CD4-positive, alpha-beta memory T cell (primary cell): Measurements from ENCODE around the gene LRFN2. TPM values are rescaled to one million over a fixed set of nuclear protein-coding genes. Genes with fewer than 3 reads are reported as not detected.

ENCODE experiments used
- CTCF ChIA-PET: fragments of 350-600 bp; sonication (Branson Sonifier 250); formaldehyde crosslinking; loops from one replicate; lab custom pipeline; 2021; ENCODE audit warnings: inconsistent platforms; ENCODE audit not compliant: partially characterized antibody; lab: Charles Lee
- POLR2A ChIA-PET: fragments of 350-600 bp; sonication (Branson Sonifier 250); formaldehyde crosslinking; loops from one replicate; lab custom pipeline; 2021; ENCODE audit not compliant: partially characterized antibody; lab: Charles Lee
- DNase-seq, 5 donors: peaks; one replicate each; pipeline versions ENCODE4 v3.0.0 to v3.0.0-alpha.2; 2020 to 2022; ENCODE audit warnings: mixed read lengths in 1 of 5
- H3K27ac ChIP-seq: one replicate; pipeline ENCODE4 v1.7.0; 2013; ENCODE audit warnings: low read depth, low read length
- H3K27me3 ChIP-seq: 2 replicates; pipeline ENCODE4 v1.7.0; 2013; ENCODE audit warnings: mild to moderate bottlenecking, low read length, moderate library complexity; ENCODE audit not compliant: insufficient read depth
- H3K36me3 ChIP-seq: 2 replicates; pipeline ENCODE4 v1.7.0; 2013; ENCODE audit warnings: mild to moderate bottlenecking, low read length, moderate library complexity; ENCODE audit not compliant: insufficient read depth
- H3K4me1 ChIP-seq: 2 replicates; pipeline ENCODE4 v1.7.0; 2013; ENCODE audit warnings: mild to moderate bottlenecking, low read length, moderate library complexity; ENCODE audit not compliant: insufficient read depth
- H3K4me3 ChIP-seq, 2 donors: one replicate each; pipeline ENCODE4 v1.7.0; 2013; ENCODE audit warnings: low read length in 2 of 2, mild to moderate bottlenecking in 1 of 2
- H3K9me3 ChIP-seq, 2 donors: one replicate each; pipeline ENCODE4 v1.7.0; 2013; ENCODE audit warnings: low read length in 2 of 2, control low read depth in 1 of 2; ENCODE audit not compliant: control insufficient read depth in 1 of 2
- H3K27ac Mint-ChIP-seq, 7 donors: one replicate each; pipeline ENCODE4 v1.8.0; 2020 to 2021; ENCODE audit warnings: mixed read lengths in 7 of 7, mild to moderate bottlenecking in 6 of 7, inconsistent platforms in 3 of 7, moderate library complexity in 3 of 7
- H3K27me3 Mint-ChIP-seq, 2 donors: one replicate each; pipeline ENCODE4 v1.8.0; 2020 to 2021; ENCODE audit warnings: mixed read lengths in 2 of 2
- H3K36me3 Mint-ChIP-seq, 2 donors: one replicate each; pipeline ENCODE4 v1.8.0; 2020 to 2021; ENCODE audit warnings: mixed read lengths in 2 of 2, inconsistent platforms in 1 of 2, mild to moderate bottlenecking in 1 of 2
- H3K4me1 Mint-ChIP-seq, 4 donors: one replicate each; pipeline ENCODE4 v1.8.0; 2020 to 2021; ENCODE audit warnings: mixed read lengths in 4 of 4, mild to moderate bottlenecking in 1 of 4
- H3K4me3 Mint-ChIP-seq, 8 donors: one replicate each; pipeline ENCODE4 v1.8.0; 2020 to 2021; ENCODE audit warnings: mixed read lengths in 8 of 8, mild to moderate bottlenecking in 7 of 8, moderate library complexity in 6 of 8, inconsistent platforms in 3 of 8
- H3K9me3 Mint-ChIP-seq, 8 donors: one replicate each; pipeline ENCODE4 v1.8.0; 2020 to 2021; ENCODE audit warnings: mixed read lengths in 8 of 8, mild to moderate bottlenecking in 5 of 8, inconsistent platforms in 3 of 8, moderate library complexity in 1 of 8
- intact Hi-C: fragments of 100-400 bp; cut with micrococcal nuclease; formaldehyde crosslinking; loops from one replicate; pipeline ENCODE4 v1.15.1; 2023
- polyA plus RNA-seq, 2 donors: library from polyadenylated mRNA; unstranded; fragments of 300-500 nt; fragmentation: Illumina TruSeq; gene quantifications; one replicate each; pipeline ENCODE4 v1.2.3, GENCODE V29; 2021
- total RNA-seq, 2 experiments: library from RNA; stranded (reverse); gene quantifications; one replicate each; pipeline ENCODE4 v1.2.3, GENCODE V29; 2021

Gene LRFN2
- total and polyA plus RNA-seq, 4 experiments from 2014 or later: 0.17 TPM; not detected in 3

DNA sequence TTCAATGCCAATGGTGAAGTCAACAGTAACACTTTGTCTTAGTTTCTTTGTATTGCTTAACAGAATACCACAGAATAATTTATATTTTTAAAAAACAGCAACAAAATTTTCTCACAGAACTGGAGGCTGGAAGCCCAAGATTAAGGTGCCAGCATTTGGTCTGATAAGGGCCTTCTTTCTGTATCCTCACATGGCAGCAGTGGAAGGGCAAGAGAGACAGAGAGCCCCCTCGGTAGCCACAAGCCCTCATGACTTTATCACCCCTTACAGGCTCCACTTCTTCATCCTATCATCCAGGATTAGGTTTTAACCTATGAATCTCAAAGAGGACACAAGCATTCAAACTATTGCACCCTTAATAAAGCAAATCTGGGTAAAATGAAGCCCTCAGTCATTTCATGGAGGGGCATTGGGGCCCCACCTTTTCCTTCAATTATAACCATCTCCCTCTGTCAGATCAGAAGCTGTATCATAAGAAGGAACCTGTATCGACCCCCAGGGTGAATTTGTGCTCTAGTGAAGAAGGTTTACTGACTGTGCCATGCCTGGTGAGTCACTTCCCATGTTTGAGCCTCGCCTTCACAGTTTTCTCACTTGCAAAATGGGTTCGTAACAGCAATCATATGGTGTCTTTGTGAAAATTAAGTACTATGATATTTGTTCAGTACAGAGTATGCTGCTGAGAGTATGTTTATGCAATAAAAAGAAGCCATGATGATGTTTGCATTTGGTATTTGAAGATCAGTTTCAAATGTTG, 178.2 kb downstream of the LRFN2 start:
- H3K9me3 ChIP-seq: no peaks in the 10 kb centered on the region
- H3K36me3 ChIP-seq: no peaks in the 10 kb centered on the region
- no peak overlapping the region for H3K4me3 ChIP-seq
- POLR2A ChIA-PET: no interaction called here
- H3K27ac ChIP-seq: no peak overlapping the region
- DNase-seq: no peak
- H3K27me3 Mint-ChIP-seq: peaks cover 0 to 4% of the 10 kb centered on the region in 2 donors
- no peaks in the 10 kb centered on the region for H3K36me3 Mint-ChIP-seq
- no peaks in the 10 kb centered on the region for H3K9me3 Mint-ChIP-seq
- H3K4me1 ChIP-seq: no peaks in the 10 kb centered on the region
- intact Hi-C loops: no loop called here
- H3K4me3 Mint-ChIP-seq: no peak overlapping the region
- H3K4me1 Mint-ChIP-seq: no peaks in the 10 kb centered on the region
- CTCF ChIA-PET: no interaction called here
- no peaks in the 10 kb centered on the region for H3K27me3 ChIP-seq
- H3K27ac Mint-ChIP-seq: no peak overlapping the region

DNA sequence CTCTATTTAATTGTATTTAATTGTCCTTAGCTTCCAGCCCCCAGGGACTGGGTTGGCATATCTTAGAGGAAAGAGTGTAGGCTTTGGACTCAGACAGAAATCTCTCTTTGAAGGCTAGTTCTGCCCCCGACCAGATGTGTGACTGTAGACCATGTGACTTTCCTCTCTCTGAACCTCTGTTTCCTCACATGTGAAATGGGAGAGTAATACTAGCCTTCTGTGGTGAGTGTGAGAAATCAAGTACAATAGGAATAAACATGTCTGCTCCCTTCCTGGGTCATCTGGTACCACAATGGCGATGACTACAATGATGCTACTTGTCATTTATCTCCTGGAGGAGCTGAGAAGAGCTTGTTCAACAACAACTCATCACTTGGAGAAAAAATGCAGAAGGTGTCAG, 179.9 kb downstream of the LRFN2 start:
- DNase-seq: no peak
- H3K9me3 Mint-ChIP-seq: no peaks in the 10 kb centered on the region
- ChIA-PET POLR2A (no interaction called here), CTCF (no interaction called here)
- no peaks in the 10 kb centered on the region for H3K4me1 Mint-ChIP-seq
- no peaks in the 10 kb centered on the region for H3K9me3 ChIP-seq
- intact Hi-C loops: no loop called here
- H3K27ac Mint-ChIP-seq: no peak overlapping the region
- H3K4me1 ChIP-seq: no peaks in the 10 kb centered on the region
- no peak overlapping the region for H3K4me3 Mint-ChIP-seq
- H3K36me3 Mint-ChIP-seq: no peaks in the 10 kb centered on the region
- H3K36me3 ChIP-seq: no peaks in the 10 kb centered on the region
- no peak overlapping the region for H3K4me3 ChIP-seq
- peaks cover 0 to 2% of the 10 kb centered on the region in 2 donors for H3K27me3 Mint-ChIP-seq
- no peaks in the 10 kb centered on the region for H3K27me3 ChIP-seq
- H3K27ac ChIP-seq: no peak overlapping the region

DNA sequence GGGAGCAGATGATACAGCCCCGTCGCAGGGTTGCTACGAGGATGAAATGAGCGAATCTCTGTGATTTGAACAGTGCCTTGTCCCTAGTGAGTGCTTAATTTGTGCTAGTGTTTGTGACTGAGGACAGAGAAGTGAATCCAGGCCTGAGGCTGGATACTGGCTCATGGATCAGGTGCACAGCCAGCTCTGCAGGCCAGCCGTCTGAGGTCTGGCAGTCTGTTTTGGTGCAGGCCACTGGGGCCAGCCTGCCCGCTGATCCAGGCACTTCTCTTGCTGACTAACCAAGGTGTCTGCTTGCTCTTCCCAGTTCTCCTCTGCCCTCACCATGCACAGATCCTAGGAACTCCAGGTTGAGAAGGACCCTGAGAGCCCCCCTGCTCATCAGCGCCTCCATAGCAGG, 181.0 kb downstream of the LRFN2 start:
- ChIA-PET CTCF (no interaction called here), POLR2A (no interaction called here)
- H3K36me3 Mint-ChIP-seq: no peaks in the 10 kb centered on the region
- no peaks in the 10 kb centered on the region for H3K9me3 Mint-ChIP-seq
- Histone ChIP-seq H3K4me1 (no peaks in the 10 kb centered on the region), H3K27ac (no peak overlapping the region), H3K4me3 (no peak overlapping the region), H3K9me3 (no peaks in the 10 kb centered on the region), H3K27me3 (no peaks in the 10 kb centered on the region), H3K36me3 (no peaks in the 10 kb centered on the region)
- H3K4me1 Mint-ChIP-seq: no peaks in the 10 kb centered on the region
- no peak overlapping the region for H3K27ac Mint-ChIP-seq
- H3K4me3 Mint-ChIP-seq: no peak overlapping the region
- DNase-seq: no peak
- H3K27me3 Mint-ChIP-seq: no peaks in the 10 kb centered on the region
- intact Hi-C loops: no loop called here

DNA sequence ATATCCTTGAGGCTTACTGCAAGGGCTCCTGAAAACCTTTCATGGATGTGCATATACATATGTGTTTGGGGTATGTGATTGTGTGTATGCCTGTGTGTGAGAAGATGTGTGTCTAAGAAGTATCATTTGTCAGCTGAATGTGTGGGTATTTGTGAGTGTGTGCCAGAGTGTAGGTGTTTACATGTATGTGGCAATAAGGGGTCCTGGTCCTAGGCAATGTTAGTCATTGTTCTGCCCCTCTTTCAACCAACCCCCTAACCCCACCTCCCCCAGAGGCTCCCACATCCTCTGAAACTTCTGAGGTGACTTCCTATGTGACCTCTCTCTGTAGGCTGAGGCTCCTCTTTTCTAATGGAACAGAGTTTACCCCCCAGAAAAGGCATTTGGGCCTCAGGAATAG, 186.4 kb downstream of the LRFN2 start:
- Mint-ChIP-seq H3K27ac (peak overlapping the region in 1 of 7 donors; percentile 19), H3K27me3 (no peaks in the 10 kb centered on the region), H3K4me1 (no peaks in the 10 kb centered on the region), H3K36me3 (no peaks in the 10 kb centered on the region), H3K9me3 (no peaks in the 10 kb centered on the region), H3K4me3 (no peak overlapping the region)
- DNase-seq: no peak
- H3K4me1 ChIP-seq: no peaks in the 10 kb centered on the region
- no peaks in the 10 kb centered on the region for H3K9me3 ChIP-seq
- H3K36me3 ChIP-seq: no peaks in the 10 kb centered on the region
- ChIA-PET POLR2A (no interaction called here), CTCF (no interaction called here)
- no peak overlapping the region for H3K27ac ChIP-seq
- intact Hi-C loops: no loop called here
- no peaks in the 10 kb centered on the region for H3K27me3 ChIP-seq
- H3K4me3 ChIP-seq: no peak overlapping the region

DNA sequence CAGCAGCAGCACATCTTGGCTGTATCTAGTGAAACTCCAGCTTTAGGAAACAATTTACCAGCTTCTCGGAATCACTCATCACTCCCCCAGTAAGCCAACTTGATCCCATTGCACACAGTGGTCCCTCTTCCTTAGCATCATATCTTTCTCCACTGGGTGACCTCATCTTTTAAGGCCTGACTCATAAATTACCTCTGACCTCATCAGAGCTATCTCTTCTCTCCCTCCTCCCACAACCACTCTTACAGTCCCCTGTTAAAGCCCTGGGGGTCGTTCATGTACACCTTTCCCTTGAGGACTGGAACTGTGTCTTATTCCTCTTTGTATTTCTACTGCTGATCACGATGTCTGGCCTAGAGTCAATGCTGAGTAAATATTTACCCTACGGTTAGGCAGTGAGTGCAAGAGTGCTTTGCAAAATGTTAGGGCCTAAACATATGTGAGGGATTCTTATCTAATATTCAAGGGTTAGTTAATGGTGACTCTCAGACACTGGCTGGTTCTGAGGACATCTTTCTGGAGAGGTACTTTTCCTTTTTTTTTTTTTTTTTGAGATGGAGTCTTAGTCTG, 187.2 kb downstream of the LRFN2 start:
- intact Hi-C loops: no loop called here
- Histone ChIP-seq H3K4me3 (no peak overlapping the region), H3K27ac (no peak overlapping the region), H3K9me3 (no peaks in the 10 kb centered on the region), H3K27me3 (no peaks in the 10 kb centered on the region), H3K4me1 (no peaks in the 10 kb centered on the region), H3K36me3 (no peaks in the 10 kb centered on the region)
- no peak overlapping the region for H3K27ac Mint-ChIP-seq
- H3K9me3 Mint-ChIP-seq: no peaks in the 10 kb centered on the region
- no peaks in the 10 kb centered on the region for H3K36me3 Mint-ChIP-seq
- CTCF ChIA-PET: no interaction called here
- DNase-seq: no peak
- no peak overlapping the region for H3K4me3 Mint-ChIP-seq
- H3K27me3 Mint-ChIP-seq: no peaks in the 10 kb centered on the region
- POLR2A ChIA-PET: no interaction called here
- H3K4me1 Mint-ChIP-seq: no peaks in the 10 kb centered on the region

DNA sequence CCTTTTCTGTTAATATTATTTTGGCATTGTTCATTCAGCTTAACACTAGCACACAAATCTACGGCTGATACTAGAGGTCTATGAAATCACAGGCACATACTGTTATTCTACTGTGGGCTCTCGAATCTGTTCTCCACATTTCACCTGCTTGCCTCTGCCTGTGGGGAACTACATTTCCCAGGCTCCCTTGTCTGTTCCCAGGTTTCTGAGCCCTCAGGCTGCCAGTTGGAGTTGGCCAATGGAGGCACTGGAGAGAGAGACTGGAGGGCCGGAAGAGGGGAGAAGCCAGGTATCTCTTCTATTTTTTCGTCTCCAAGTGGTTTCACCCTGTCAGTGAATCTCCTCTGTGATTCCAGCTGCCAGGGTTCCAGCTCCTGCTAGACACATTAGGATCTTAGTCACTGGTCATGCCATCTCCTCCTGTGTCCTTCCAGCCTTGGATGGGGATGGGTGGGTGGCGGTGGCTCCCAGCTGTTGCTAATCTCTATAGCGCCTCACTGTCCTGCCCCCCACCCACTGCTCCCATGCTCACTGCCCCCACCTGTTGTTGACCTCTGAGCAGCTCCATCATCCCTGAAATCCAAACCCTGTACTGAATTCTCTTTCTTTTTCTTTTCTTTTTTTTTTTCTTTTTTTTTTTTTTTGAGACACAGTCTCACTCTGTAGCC, 188.2 kb downstream of the LRFN2 start:
- intact Hi-C loops: no loop called here
- Mint-ChIP-seq H3K4me1 (no peaks in the 10 kb centered on the region), H3K4me3 (no peak overlapping the region), H3K27ac (no peak overlapping the region), H3K9me3 (no peaks in the 10 kb centered on the region), H3K36me3 (no peaks in the 10 kb centered on the region), H3K27me3 (no peaks in the 10 kb centered on the region)
- ChIA-PET POLR2A (no interaction called here), CTCF (no interaction called here)
- H3K9me3 ChIP-seq: no peaks in the 10 kb centered on the region
- H3K27me3 ChIP-seq: no peaks in the 10 kb centered on the region
- no peaks in the 10 kb centered on the region for H3K36me3 ChIP-seq
- no peak overlapping the region for H3K27ac ChIP-seq
- H3K4me3 ChIP-seq: no peak overlapping the region
- H3K4me1 ChIP-seq: no peaks in the 10 kb centered on the region
- no peak for DNase-seq

DNA sequence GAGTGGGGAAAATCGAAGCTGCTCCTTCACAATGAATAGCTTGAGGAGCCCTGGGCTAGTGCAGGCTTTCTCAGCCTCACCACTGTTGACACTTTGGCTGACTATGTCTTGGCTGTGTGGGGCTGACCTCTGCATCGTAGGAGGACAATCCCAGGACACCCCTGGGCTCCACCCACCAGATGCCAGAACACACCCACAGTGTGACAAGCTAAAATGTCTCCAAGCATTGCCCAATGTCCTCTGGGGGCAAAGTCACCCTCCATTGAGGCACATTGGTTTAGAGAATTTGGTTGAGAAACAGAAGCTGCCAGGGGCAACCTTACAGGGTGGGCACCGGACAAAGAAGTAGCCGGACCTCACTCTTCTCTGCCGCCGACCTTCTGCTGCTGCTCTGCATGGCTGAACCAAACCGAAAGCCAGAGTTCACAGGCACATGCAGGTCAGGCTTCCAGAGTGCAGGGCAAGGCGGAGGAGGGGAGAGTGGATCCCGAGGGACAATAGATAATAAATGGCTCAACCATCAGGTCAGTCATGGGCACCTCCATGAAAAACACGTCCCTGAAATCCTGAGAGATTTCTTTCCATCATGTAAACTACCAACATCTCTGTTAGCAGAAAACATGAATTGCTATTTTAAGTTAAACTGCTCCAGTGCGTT, 189.0 kb downstream of the LRFN2 start:
- Histone ChIP-seq H3K4me1 (no peaks in the 10 kb centered on the region), H3K4me3 (no peak overlapping the region), H3K36me3 (no peaks in the 10 kb centered on the region), H3K27ac (no peak overlapping the region), H3K9me3 (no peaks in the 10 kb centered on the region), H3K27me3 (no peaks in the 10 kb centered on the region)
- ChIA-PET POLR2A (no interaction called here), CTCF (no interaction called here)
- no peak for DNase-seq
- Mint-ChIP-seq H3K27me3 (peaks cover 0 to 2% of the 10 kb centered on the region in 2 donors), H3K9me3 (peaks cover 0 to 1% (median 0%) of the 10 kb centered on the region in 8 donors), H3K36me3 (no peaks in the 10 kb centered on the region), H3K4me3 (no peak overlapping the region), H3K27ac (no peak overlapping the region), H3K4me1 (no peaks in the 10 kb centered on the region)
- intact Hi-C loops: no loop called here
